B cell (primary cell): ENCODE results near the gene CYTIP. TPM values are rescaled to one million over a fixed set of nuclear protein-coding genes. Genes with fewer than 3 reads are reported as not detected.
"Not testable (repeated sequence)": the region's sequence is repeated elsewhere in the genome, so short reads cannot be mapped to it uniquely, and the experiment has no call there.

Source experiments
- ATAC-seq: fragments of 200-7000 bp; cut with Tn5 transposase; one replicate; pipeline ENCODE4 v1.10.0; 2021; ENCODE audit warnings: low read depth, mild to moderate bottlenecking, moderate number of reproducible peaks, moderate library complexity
- CTCF ChIA-PET: fragments of 350-600 bp; sonication (Branson Sonifier 250); formaldehyde crosslinking; loops from one replicate; lab custom pipeline; 2021; ENCODE audit warnings: antibody characterized with exemption, inconsistent platforms; lab: Charles Lee
- POLR2A ChIA-PET: fragments of 350-600 bp; sonication (Branson Sonifier 250); formaldehyde crosslinking; loops from one replicate; lab custom pipeline; 2021; ENCODE audit warnings: antibody characterized with exemption; lab: Charles Lee
- DNase-seq: peaks from one replicate; pipeline ENCODE4 v3.0.0; 2013
- H2AFZ ChIP-seq: 2 replicates; pipeline ENCODE4 v1.6.1; 2012; ENCODE audit warnings: mild to moderate bottlenecking, low read depth, low read length; ENCODE audit not compliant: insufficient read depth, poor library complexity, severe bottlenecking
- H3K27ac ChIP-seq, 2 donors: 1 replicate in 1 of 2; 2 replicates in 1 of 2; pipeline ENCODE4 v1.5.1; 2012 to 2013; ENCODE audit warnings: low read length in 2 of 2, mild to moderate bottlenecking in 2 of 2, moderate library complexity in 1 of 2
- H3K27me3 ChIP-seq, 4 experiments: fragments of 200-600 bp in 1 of 4; sonication (generic) in 1 of 4; replicated peaks in 1 of 4; 1 replicate in 2 of 4; 2 replicates in 2 of 4; pipeline versions ENCODE4 v1.6.1 to v1.7.0; 2013 to 2016; ENCODE audit warnings: low read length in 3 of 4, mild to moderate bottlenecking in 2 of 4, mixed read lengths in 1 of 4, moderate library complexity in 1 of 4; ENCODE audit not compliant: insufficient read depth in 4 of 4, control insufficient read depth in 3 of 4; ENCODE audit errors: control extremely low read depth in 1 of 4
- H3K36me3 ChIP-seq, 2 experiments: replicated peaks in 1 of 2; 1 replicate in 1 of 2; 2 replicates in 1 of 2; pipeline versions ENCODE4 v1.6.1 to v1.7.1; 2013; ENCODE audit warnings: low read length in 1 of 2; ENCODE audit not compliant: insufficient read depth in 2 of 2, control insufficient read depth in 1 of 2; ENCODE audit errors: control extremely low read depth in 1 of 2, extremely low read depth in 1 of 2
- H3K4me1 ChIP-seq, 2 donors: fragments of 200-600 bp in 1 of 2; sonication (generic) in 1 of 2; 1 replicate in 1 of 2; 2 replicates in 1 of 2; pipeline versions ENCODE4 v1.5.1 to v1.6.1; 2013 to 2017; ENCODE audit warnings: low read length in 2 of 2; ENCODE audit not compliant: control insufficient read depth in 2 of 2, insufficient read depth in 2 of 2
- H3K4me2 ChIP-seq: replicated peaks from 2 replicates; pipeline ENCODE3; 2012; ENCODE audit warnings: mild to moderate bottlenecking, low read depth, low read length; ENCODE audit not compliant: poor library complexity, severe bottlenecking
- H3K4me3 ChIP-seq, 5 experiments: fragments of 200-600 bp in 1 of 5; sonication (generic) in 1 of 5; 1 replicate in 3 of 5; 2 replicates in 2 of 5; pipeline versions ENCODE4 v1.5.1 to v1.7.0; 2011 to 2016; ENCODE audit warnings: low read length in 4 of 5, mild to moderate bottlenecking in 4 of 5, low read depth in 2 of 5, control low read depth in 1 of 5, moderate library complexity in 1 of 5; ENCODE audit not compliant: insufficient read depth in 1 of 5; ENCODE audit errors: control extremely low read depth in 1 of 5, extremely low read depth in 1 of 5
- H3K79me2 ChIP-seq: fragments of 200-600 bp; sonication (generic); one replicate; pipeline ENCODE4 v1.6.0; 2016; ENCODE audit warnings: low read length; ENCODE audit not compliant: control insufficient read depth, insufficient read depth
- H3K9ac ChIP-seq: fragments of 200-600 bp; sonication (generic); 2 replicates; pipeline ENCODE4 v1.6.1; 2017; ENCODE audit warnings: mild to moderate bottlenecking, low read length, moderate library complexity
- H3K9me3 ChIP-seq, 3 donors: one replicate each; pipeline versions ENCODE4 v1.6.1 to v1.7.1; 2013; ENCODE audit warnings: low read length in 2 of 3; ENCODE audit not compliant: control insufficient read depth in 2 of 3, insufficient read depth in 1 of 3; ENCODE audit errors: control extremely low read depth in 1 of 3
- H4K20me1 ChIP-seq: 2 replicates; pipeline ENCODE4 v1.6.0; 2012; ENCODE audit warnings: mild to moderate bottlenecking, low read length; ENCODE audit not compliant: insufficient read depth, control insufficient read depth, poor library complexity, severe bottlenecking
- H3K27ac Mint-ChIP-seq: one replicate; pipeline ENCODE4 v1.8.0; 2021; ENCODE audit warnings: mixed read lengths
- H3K27me3 Mint-ChIP-seq: one replicate; pipeline ENCODE4 v1.8.0; 2021; ENCODE audit warnings: mixed read lengths
- H3K4me1 Mint-ChIP-seq: one replicate; pipeline ENCODE4 v1.8.0; 2021; ENCODE audit warnings: mixed read lengths
- H3K4me3 Mint-ChIP-seq: one replicate; pipeline ENCODE4 v1.8.0; 2021; ENCODE audit warnings: mixed read lengths
- H3K9me3 Mint-ChIP-seq: one replicate; pipeline ENCODE4 v1.8.0; 2022; ENCODE audit warnings: mixed read lengths; ENCODE audit not compliant: insufficient read depth
- CTCF ChIP-seq: fragments of 200-600 bp; IDR thresholded peaks from one replicate; pipeline ENCODE4 v1.8.0; 2022; ENCODE audit warnings: antibody characterized with exemption, mild to moderate bottlenecking
- EZH2 ChIP-seq: IDR thresholded peaks from 2 replicates; pipeline ENCODE4 v1.6.1; 2012; ENCODE audit warnings: borderline replicate concordance, low read depth, mild to moderate bottlenecking, moderate library complexity, low read length; ENCODE audit not compliant: insufficient read depth, poor library complexity, severe bottlenecking
- WGBS: methylation state at CpG from one replicate; pipeline ENCODE4 v1.1.5; 2013; ENCODE audit warnings: missing lambda C conversion rate; ENCODE audit not compliant: insufficient coverage; 5-methylcytosine and 5-hydroxymethylcytosine counted together
- intact Hi-C: fragments of 100-400 bp; cut with micrococcal nuclease; formaldehyde crosslinking; loops from one replicate; pipeline ENCODE4 v1.10.0; 2022
- polyA plus RNA-seq: library from polyadenylated mRNA; depleted of rRNA; stranded (reverse); fragments of >200 nt; gene quantifications from 2 replicates; pipeline ENCODE4 v1.2.3, GENCODE V29; 2012
- total RNA-seq, 2 donors: library from RNA; stranded (reverse); fragments of 120-200 nt in 1 of 2; gene quantifications; 1 replicate in 1 of 2; 2 replicates in 1 of 2; pipeline versions ENCODE4 v1.2.3 to v1.2.4, GENCODE V29; 2013 to 2022

CYTIP gene
- total and polyA plus RNA-seq, 2 donors (not counting 1 experiment from before 2014, with no cell fraction given), result 73.0 to 327 TPM

- Histone ChIP-seq H2AFZ (no peak overlapping the region), H3K27me3 (no peaks in the 10 kb centered on the region), H3K27ac (peak overlapping the region; percentile 67 to 86), H3K4me3 (peak overlapping the region in 1 of 5 experiments; percentile 46), H3K9me3 (peaks cover 0 to 7% (median 2%) of the 10 kb centered on the region in 3 donors), H3K4me1 (peaks cover 29% of the 10 kb centered on the region in 2 donors), H3K4me2 (peak overlapping the region; percentile 55), H3K36me3 (no peaks in the 10 kb centered on the region), H3K9ac (peak overlapping the region; percentile 44), H3K79me2 (no peaks in the 10 kb centered on the region), H4K20me1 (no peaks in the 10 kb centered on the region)
- Mint-ChIP-seq H3K4me3 (peak overlapping the region; percentile 68), H3K27me3 (no peaks in the 10 kb centered on the region), H3K4me1 (peaks cover 51% of the 10 kb centered on the region), H3K9me3 (peaks cover 6% of the 10 kb centered on the region), H3K27ac (peak overlapping the region; percentile 92)
- WGBS, result 0% methylated on average over 1 of the region's 2 CpGs
- peak; percentile 91 for ATAC-seq
- TF ChIP-seq CTCF (no peak), EZH2 (no peak)
- intact Hi-C loops, result loop anchor here (1.0 to 2.0 kb wide), 3 partner anchors 17 to 65 kb away; no protein-coding TSS in a partner anchor
- ChIA-PET CTCF (interaction anchor here (0.8 to 3.6 kb wide), 14 partner anchors 13 to 102 kb away, joined by 3 to 30 read pairs (median 6); partner anchors contain the start of genes CYTIP and ERMN), POLR2A (interaction anchor here (0.7 to 1.9 kb wide), 5 partner anchors 13 to 65 kb away, joined by 3 to 29 read pairs (median 5); partner anchors contain the start of gene CYTIP)
- peak; percentile 91 for DNase-seq
Measured at GRCh38 chr2:157404363-157404762, 39.5 kb downstream of the CYTIP start.

- H3K4me3 Mint-ChIP-seq, H3K9ac ChIP-seq, H3K27me3 ChIP-seq, H4K20me1 ChIP-seq, ATAC-seq, H3K4me3 ChIP-seq, intact Hi-C loops, H3K9me3 Mint-ChIP-seq, H3K9me3 ChIP-seq, H3K27ac ChIP-seq, H3K36me3 ChIP-seq, H3K79me2 ChIP-seq, H3K27me3 Mint-ChIP-seq, H2AFZ ChIP-seq, H3K4me2 ChIP-seq, DNase-seq: not testable (repeated sequence)
- 98% methylated on average over 9 of the region's 15 CpGs for WGBS
- ChIA-PET CTCF (interaction anchor here (0.6 to 3.6 kb wide), 9 partner anchors 16 to 101 kb away, joined by 3 to 30 read pairs (median 7); partner anchors contain the start of gene CYTIP), POLR2A (interaction anchor here (1.5 to 1.9 kb wide), 2 partner anchors 11 to 38 kb away, joined by 3 to 29 read pairs; partner anchors contain the start of gene CYTIP)
- Mint-ChIP-seq H3K27ac (peak overlapping the region; percentile 92), H3K4me1 (peaks cover 43% of the 10 kb centered on the region)
- H3K4me1 ChIP-seq, result peaks cover 29% of the 10 kb centered on the region in 2 donors
Measured at GRCh38 chr2:157402801-157403485, 40.9 kb downstream of the CYTIP start.
